HEK293 (cell line): ENCODE measurements around the gene KLHL5.

ENCODE experiments used
- CTCF ChIA-PET: fragments of 350-600 bp; formaldehyde crosslinking; extraction: SDS; loops from one replicate; lab custom pipeline; 2021; ENCODE audit warnings: antibody characterized with exemption; lab: Yijun Ruan, JAX
- POLR2A ChIA-PET: fragments of 300-600 bp; formaldehyde crosslinking; extraction: SDS; loops from one replicate; lab custom pipeline; 2020; ENCODE audit warnings: antibody characterized with exemption, inconsistent platforms; lab: Yijun Ruan, JAX
- H3K27ac ChIP-seq: fragments of 200-500 bp; sonication (Bioruptor generic); 2 replicates; pipeline ENCODE4 v1.5.1; 2014; ENCODE audit warnings: low read depth, low read length, control low read depth, inconsistent platforms; ENCODE audit errors: extremely low read depth
- H3K36me3 ChIP-seq, 2 experiments: fragments of 200-500 bp in 1 of 2; sonication (Bioruptor generic) in 1 of 2; 1 replicate in 1 of 2; 2 replicates in 1 of 2; pipeline ENCODE4 v1.5.1; 2014 to 2017; ENCODE audit warnings: inconsistent platforms in 2 of 2, low read length in 2 of 2; ENCODE audit not compliant: control insufficient read depth in 2 of 2, insufficient read depth in 1 of 2
- H3K4me1 ChIP-seq: fragments of 200-500 bp; sonication (Bioruptor generic); 2 replicates; pipeline ENCODE4 v1.5.1; 2014; ENCODE audit warnings: mild to moderate bottlenecking, low read length, inconsistent platforms; ENCODE audit not compliant: control insufficient read depth, insufficient read depth
- H3K4me3 ChIP-seq: 2 replicates; pipeline ENCODE4 v1.5.1; 2011; ENCODE audit warnings: low read depth, mild to moderate bottlenecking, control low read depth, low read length, moderate library complexity
- H3K9me3 ChIP-seq: fragments of 200-500 bp; sonication (Bioruptor generic); 2 replicates; pipeline ENCODE4 v1.5.1; 2014; ENCODE audit warnings: low read depth, low read length, inconsistent platforms; ENCODE audit not compliant: control insufficient read depth, insufficient read depth
- GLIS1 ChIP-seq: fragments of 450-650 bp; formaldehyde crosslinking; IDR thresholded peaks from 2 replicates; pipeline ENCODE4 v1.5.1; 2016; ENCODE audit warnings: missing biosample characterization, missing genetic modification characterization
- GLIS2 ChIP-seq: fragments of 450-650 bp; formaldehyde crosslinking; IDR thresholded peaks from 2 replicates; pipeline ENCODE4 v1.5.1; 2016; ENCODE audit warnings: missing biosample characterization, missing genetic modification characterization
- KLF8 ChIP-seq: fragments of 450-650 bp; formaldehyde crosslinking; IDR thresholded peaks from 2 replicates; pipeline ENCODE4 v1.5.1; 2016; ENCODE audit warnings: missing biosample characterization, missing genetic modification characterization
- SP3 ChIP-seq: fragments of 450-650 bp; formaldehyde crosslinking; IDR thresholded peaks from 2 replicates; pipeline ENCODE4 v1.5.1; 2016; ENCODE audit warnings: missing biosample characterization, missing genetic modification characterization
- SP7 ChIP-seq: fragments of 450-650 bp; formaldehyde crosslinking; IDR thresholded peaks from 2 replicates; pipeline ENCODE4 v1.5.1; 2016; ENCODE audit warnings: missing biosample characterization, missing genetic modification characterization
- ZBTB8A ChIP-seq: fragments of 450-650 bp; formaldehyde crosslinking; IDR thresholded peaks from 2 replicates; pipeline ENCODE4 v1.5.1; 2016; ENCODE audit warnings: missing biosample characterization, missing genetic modification characterization
- ZIC2 ChIP-seq: fragments of 450-650 bp; formaldehyde crosslinking; IDR thresholded peaks from 2 replicates; pipeline ENCODE4 v1.5.1; 2016; ENCODE audit warnings: missing biosample characterization, missing genetic modification characterization
- ZNF175 ChIP-seq: fragments of 450-650 bp; formaldehyde crosslinking; IDR thresholded peaks from 2 replicates; pipeline ENCODE4 v1.5.1; 2016; ENCODE audit warnings: missing biosample characterization, missing genetic modification characterization
- ZNF221 ChIP-seq: fragments of 450-650 bp; formaldehyde crosslinking; IDR thresholded peaks from 2 replicates; pipeline ENCODE4 v1.5.1; 2017; ENCODE audit warnings: missing biosample characterization, missing genetic modification characterization, borderline replicate concordance
- ZNF274 ChIP-seq, 2 experiments: fragments of 200-500 bp in 1 of 2; fragments of 450-650 bp in 1 of 2; sonication (Bioruptor generic) in 1 of 2; formaldehyde crosslinking in 1 of 2; IDR thresholded peaks; 2 replicates each; pipeline versions ENCODE4 v1.5.1 to v1.6.1; 2014 to 2016; ENCODE audit warnings: borderline replicate concordance in 1 of 2, inconsistent platforms in 1 of 2, low read length in 1 of 2, missing biosample characterization in 1 of 2, missing genetic modification characterization in 1 of 2
- ZNF335 ChIP-seq: fragments of 450-650 bp; formaldehyde crosslinking; conservative IDR thresholded peaks from 2 replicates; pipeline ENCODE4 v1.5.1; 2016; ENCODE audit warnings: missing biosample characterization, missing genetic modification characterization
- ZNF623 ChIP-seq: fragments of 450-650 bp; formaldehyde crosslinking; IDR thresholded peaks from 2 replicates; pipeline ENCODE4 v1.5.1; 2016; ENCODE audit warnings: missing biosample characterization, missing genetic modification characterization
- ZNF624 ChIP-seq: fragments of 450-650 bp; formaldehyde crosslinking; IDR thresholded peaks from 2 replicates; pipeline ENCODE4 v1.5.1; 2017; ENCODE audit warnings: missing biosample characterization, missing genetic modification characterization
- TF ChIP-seq, protein P1 (sequence below): fragments of 450-650 bp; formaldehyde crosslinking; IDR thresholded peaks from 2 replicates; pipeline ENCODE4 v1.5.1; 2016; ENCODE audit warnings: missing biosample characterization, missing genetic modification characterization
- TF ChIP-seq, protein P2 (sequence below): fragments of 450-650 bp; formaldehyde crosslinking; IDR thresholded peaks from 2 replicates; pipeline ENCODE4 v1.5.1; 2016; ENCODE audit warnings: missing biosample characterization, missing genetic modification characterization
- TF ChIP-seq, protein P3 (sequence below): fragments of 450-650 bp; formaldehyde crosslinking; IDR thresholded peaks from 2 replicates; pipeline ENCODE4 v1.5.1; 2016; ENCODE audit warnings: missing biosample characterization, missing genetic modification characterization
- TF ChIP-seq, protein P4 (sequence below): fragments of 450-650 bp; formaldehyde crosslinking; IDR thresholded peaks from 2 replicates; pipeline ENCODE4 v1.5.1; 2017; ENCODE audit warnings: missing biosample characterization, missing genetic modification characterization

The KLHL5 gene

DNA sequence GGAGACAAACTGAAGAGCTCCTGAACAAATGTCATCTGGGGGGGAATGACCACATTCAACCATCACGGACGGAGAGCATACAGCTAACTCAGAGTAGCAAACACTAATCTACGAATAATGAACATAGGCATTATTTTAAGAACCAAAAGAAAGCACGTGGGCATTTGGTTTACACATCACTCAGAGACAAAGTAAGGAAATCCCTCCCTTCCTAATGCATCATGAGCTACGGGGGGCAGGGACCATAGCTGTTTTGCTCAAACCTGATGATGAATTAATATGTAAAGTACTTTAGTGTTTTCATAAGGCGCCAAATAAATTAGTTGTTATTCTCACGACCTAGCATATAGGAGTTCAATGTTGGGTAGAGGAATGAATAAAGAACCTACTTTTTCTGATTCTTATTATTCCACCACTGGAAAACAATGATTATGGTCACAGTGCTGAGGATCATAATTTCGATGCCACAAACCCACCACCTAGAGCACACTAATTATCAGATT lies 18.1 kb upstream of the KLHL5 start:
- CTCF ChIA-PET = interaction anchor here (0.5 to 1.6 kb wide), 2 partner anchors 103 to 141 kb away, joined by 3 to 5 read pairs; no protein-coding TSS in a partner anchor
- H3K27ac ChIP-seq = no peak overlapping the region

DNA sequence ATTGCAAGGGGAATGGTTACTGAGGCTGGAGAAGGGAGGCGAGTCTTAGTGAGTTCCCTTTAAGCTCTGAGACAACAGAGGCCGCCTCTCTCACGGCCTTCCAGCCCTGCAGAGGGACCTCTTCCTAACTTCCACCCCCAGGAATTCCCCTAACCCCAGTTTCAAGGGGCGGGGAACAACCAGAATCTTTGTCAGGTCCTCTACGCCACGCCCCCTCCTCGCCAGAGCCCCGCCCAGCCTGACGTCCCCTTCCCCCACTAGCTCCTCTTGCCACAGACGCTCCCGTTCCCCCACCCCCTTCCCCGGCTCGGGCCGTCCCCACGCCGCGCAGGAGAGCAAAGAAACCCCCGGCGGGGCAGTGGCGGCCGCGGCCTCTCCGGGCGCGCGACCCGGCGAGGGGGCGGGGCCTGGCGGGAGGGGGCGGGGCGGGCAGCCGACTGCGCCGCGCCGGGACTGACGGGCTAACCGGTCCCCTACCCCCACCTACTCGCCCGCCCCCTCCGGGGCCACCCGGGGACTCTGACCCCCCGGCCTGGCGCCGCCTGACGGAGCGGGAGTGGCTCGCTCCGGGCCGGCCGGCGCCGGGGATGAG lies 17.6 kb upstream of the KLHL5 start:
- ChIA-PET CTCF (interaction anchor here (1.6 kb wide), 1 partner anchor 142 kb away, joined by 5 read pairs; no protein-coding TSS in a partner anchor), POLR2A (interaction anchor here (0.6 to 1.2 kb wide), 2 partner anchors 9 to 142 kb away, joined by 3 to 4 read pairs; no protein-coding TSS in a partner anchor)
- Histone ChIP-seq H3K27ac (peak overlapping the region; percentile 68; the same call in 1 of the 2 replicates), H3K9me3 (no peaks in the 10 kb centered on the region), H3K4me3 (peak overlapping the region; percentile 58), H3K4me1 (no peaks in the 10 kb centered on the region), H3K36me3 (no peaks in the 10 kb centered on the region)
- TF ChIP-seq ZNF335 (0 out of 2 replicates have a peak, but pooled peaks have one; percentile 16), KLF8 (peak; percentile 39; the same call in 1 of the 2 replicates), GLIS1 (tag by site-specific recombination) (peak; percentile 51; the same call in 1 of the 2 replicates), ZNF221 (tag by site-specific recombination) (no peak), SP3 (peak; percentile 56), ZNF274 (IDR thresholded peaks at IDR 0.05; ENCODE audit: low read length) (no peak), ZNF274 (tag by site-specific recombination; IDR thresholded peaks at IDR 0.05; ENCODE audit: borderline replicate concordance) (no peak), ZNF624 (no peak), ZNF623 (tag by site-specific recombination) (no peak), ZNF175 (tag by site-specific recombination) (no peak), ZBTB8A (tag by site-specific recombination) (no peak), SP7 (tag by site-specific recombination) (0 out of 2 replicates have a peak, but pooled peaks have one; percentile 15), GLIS2 (tag by site-specific recombination) (0 out of 2 replicates have a peak, but pooled peaks have one; percentile 33)
- TF ChIP-seq, protein P1, sequence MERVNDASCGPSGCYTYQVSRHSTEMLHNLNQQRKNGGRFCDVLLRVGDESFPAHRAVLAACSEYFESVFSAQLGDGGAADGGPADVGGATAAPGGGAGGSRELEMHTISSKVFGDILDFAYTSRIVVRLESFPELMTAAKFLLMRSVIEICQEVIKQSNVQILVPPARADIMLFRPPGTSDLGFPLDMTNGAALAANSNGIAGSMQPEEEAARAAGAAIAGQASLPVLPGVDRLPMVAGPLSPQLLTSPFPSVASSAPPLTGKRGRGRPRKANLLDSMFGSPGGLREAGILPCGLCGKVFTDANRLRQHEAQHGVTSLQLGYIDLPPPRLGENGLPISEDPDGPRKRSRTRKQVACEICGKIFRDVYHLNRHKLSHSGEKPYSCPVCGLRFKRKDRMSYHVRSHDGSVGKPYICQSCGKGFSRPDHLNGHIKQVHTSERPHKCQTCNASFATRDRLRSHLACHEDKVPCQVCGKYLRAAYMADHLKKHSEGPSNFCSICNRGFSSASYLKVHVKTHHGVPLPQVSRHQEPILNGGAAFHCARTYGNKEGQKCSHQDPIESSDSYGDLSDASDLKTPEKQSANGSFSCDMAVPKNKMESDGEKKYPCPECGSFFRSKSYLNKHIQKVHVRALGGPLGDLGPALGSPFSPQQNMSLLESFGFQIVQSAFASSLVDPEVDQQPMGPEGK (tag by site-specific recombination) = peak; percentile 84
- TF ChIP-seq, protein P2, sequence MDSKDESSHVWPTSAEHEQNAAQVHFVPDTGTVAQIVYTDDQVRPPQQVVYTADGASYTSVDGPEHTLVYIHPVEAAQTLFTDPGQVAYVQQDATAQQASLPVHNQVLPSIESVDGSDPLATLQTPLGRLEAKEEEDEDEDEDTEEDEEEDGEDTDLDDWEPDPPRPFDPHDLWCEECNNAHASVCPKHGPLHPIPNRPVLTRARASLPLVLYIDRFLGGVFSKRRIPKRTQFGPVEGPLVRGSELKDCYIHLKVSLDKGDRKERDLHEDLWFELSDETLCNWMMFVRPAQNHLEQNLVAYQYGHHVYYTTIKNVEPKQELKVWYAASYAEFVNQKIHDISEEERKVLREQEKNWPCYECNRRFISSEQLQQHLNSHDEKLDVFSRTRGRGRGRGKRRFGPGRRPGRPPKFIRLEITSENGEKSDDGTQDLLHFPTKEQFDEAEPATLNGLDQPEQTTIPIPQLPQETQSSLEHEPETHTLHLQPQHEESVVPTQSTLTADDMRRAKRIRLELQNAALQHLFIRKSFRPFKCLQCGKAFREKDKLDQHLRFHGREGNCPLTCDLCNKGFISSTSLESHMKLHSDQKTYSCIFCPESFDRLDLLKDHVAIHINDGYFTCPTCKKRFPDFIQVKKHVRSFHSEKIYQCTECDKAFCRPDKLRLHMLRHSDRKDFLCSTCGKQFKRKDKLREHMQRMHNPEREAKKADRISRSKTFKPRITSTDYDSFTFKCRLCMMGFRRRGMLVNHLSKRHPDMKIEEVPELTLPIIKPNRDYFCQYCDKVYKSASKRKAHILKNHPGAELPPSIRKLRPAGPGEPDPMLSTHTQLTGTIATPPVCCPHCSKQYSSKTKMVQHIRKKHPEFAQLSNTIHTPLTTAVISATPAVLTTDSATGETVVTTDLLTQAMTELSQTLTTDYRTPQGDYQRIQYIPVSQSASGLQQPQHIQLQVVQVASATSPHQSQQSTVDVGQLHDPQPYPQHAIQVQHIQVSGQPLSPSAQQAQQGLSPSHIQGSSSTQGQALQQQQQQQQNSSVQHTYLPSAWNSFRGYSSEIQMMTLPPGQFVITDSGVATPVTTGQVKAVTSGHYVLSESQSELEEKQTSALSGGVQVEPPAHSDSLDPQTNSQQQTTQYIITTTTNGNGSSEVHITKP = no peak
- TF ChIP-seq, protein P3, sequence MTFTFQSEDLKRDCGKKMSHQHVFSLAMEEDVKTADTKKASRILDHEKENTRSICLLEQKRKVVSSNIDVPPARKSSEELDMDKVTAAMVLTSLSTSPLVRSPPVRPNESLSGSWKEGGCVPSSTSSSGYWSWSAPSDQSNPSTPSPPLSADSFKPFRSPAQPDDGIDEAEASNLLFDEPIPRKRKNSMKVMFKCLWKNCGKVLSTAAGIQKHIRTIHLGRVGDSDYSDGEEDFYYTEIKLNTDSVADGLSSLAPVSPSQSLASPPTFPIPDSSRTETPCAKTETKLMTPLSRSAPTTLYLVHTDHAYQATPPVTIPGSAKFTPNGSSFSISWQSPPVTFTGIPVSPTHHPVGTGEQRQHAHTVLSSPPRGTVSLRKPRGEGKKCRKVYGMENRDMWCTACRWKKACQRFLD (tag by site-specific recombination) = no peak
- TF ChIP-seq, protein P4, sequence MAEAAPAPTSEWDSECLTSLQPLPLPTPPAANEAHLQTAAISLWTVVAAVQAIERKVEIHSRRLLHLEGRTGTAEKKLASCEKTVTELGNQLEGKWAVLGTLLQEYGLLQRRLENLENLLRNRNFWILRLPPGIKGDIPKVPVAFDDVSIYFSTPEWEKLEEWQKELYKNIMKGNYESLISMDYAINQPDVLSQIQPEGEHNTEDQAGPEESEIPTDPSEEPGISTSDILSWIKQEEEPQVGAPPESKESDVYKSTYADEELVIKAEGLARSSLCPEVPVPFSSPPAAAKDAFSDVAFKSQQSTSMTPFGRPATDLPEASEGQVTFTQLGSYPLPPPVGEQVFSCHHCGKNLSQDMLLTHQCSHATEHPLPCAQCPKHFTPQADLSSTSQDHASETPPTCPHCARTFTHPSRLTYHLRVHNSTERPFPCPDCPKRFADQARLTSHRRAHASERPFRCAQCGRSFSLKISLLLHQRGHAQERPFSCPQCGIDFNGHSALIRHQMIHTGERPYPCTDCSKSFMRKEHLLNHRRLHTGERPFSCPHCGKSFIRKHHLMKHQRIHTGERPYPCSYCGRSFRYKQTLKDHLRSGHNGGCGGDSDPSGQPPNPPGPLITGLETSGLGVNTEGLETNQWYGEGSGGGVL (tag by site-specific recombination) = peak; percentile 45; the same call in 1 of the 2 replicates

More for the DNA sequence above, 18.1 kb upstream of the KLHL5 start:
- Histone ChIP-seq H3K4me3 (peak overlapping the region; percentile 58), H3K36me3 (no peaks in the 10 kb centered on the region), H3K9me3 (no peaks in the 10 kb centered on the region), H3K4me1 (no peaks in the 10 kb centered on the region)
- POLR2A ChIA-PET = interaction anchor here (1.2 kb wide), 1 partner anchor 9 kb away, joined by 3 read pairs; no protein-coding TSS in a partner anchor
- TF ChIP-seq ZNF335 (peak; percentile 62), ZIC2 (tag by site-specific recombination) (no peak)
- TF ChIP-seq, protein P2 = peak; percentile 62
